Endothelial cell of umbilical vein (primary cell): ENCODE measurements around the gene UGT1A5. TPM values are rescaled to one million over a fixed set of nuclear protein-coding genes. Genes with fewer than 3 reads are reported as not detected.

Experiments
- BruUV-seq: library from RNA; stranded (reverse); fragments of 400-500 nt; replicated peaks from 2 replicates; lab custom pipeline; 2021; lab: Mats Ljungman, UMichigan
- CTCF ChIA-PET: fragments of 300-600, 350-600 bp; sonication (Branson Sonifier 250); formaldehyde crosslinking; loops from one replicate; lab custom pipeline; 2021; ENCODE audit warnings: antibody characterized with exemption, inconsistent platforms; lab: Charles Lee
- POLR2A ChIA-PET: fragments of 300-600, 350-600 bp; sonication (Branson Sonifier 250); formaldehyde crosslinking; loops from one replicate; lab custom pipeline; 2021; ENCODE audit warnings: antibody characterized with exemption, inconsistent platforms; lab: Charles Lee
- DNase-seq: peaks from one replicate; pipeline ENCODE4 v3.0.0-alpha.2; 2011; ENCODE audit warnings: low read depth, low spot score
- FAIRE-seq: peaks from 2 replicates; lab custom pipeline; 2011; peaks lifted over from hg19 to GRCh38; lab: Jason Lieb, UNC
- H2AFZ ChIP-seq: 2 replicates; pipeline ENCODE4 v1.6.0; 2012; ENCODE audit warnings: low read depth, low read length, control low read depth, inconsistent platforms
- H3K27ac ChIP-seq: 2 replicates; pipeline ENCODE4 v1.5.1; 2011; ENCODE audit warnings: low read depth, mild to moderate bottlenecking, control low read depth, low read length, moderate library complexity; ENCODE audit not compliant: insufficient read depth
- H3K27me3 ChIP-seq, 2 experiments: 2 replicates each; pipeline versions ENCODE4 v1.6.0 to v1.6.1; 2011; ENCODE audit warnings: low read length in 2 of 2, mixed read lengths in 1 of 2; ENCODE audit not compliant: control insufficient read depth in 2 of 2, insufficient read depth in 2 of 2
- H3K36me3 ChIP-seq, 2 experiments: 2 replicates in 1 of 2; 3 replicates in 1 of 2; pipeline ENCODE4 v1.5.1; 2011; ENCODE audit warnings: low read length in 2 of 2, mild to moderate bottlenecking in 1 of 2, moderate library complexity in 1 of 2; ENCODE audit not compliant: control insufficient read depth in 2 of 2, insufficient read depth in 2 of 2; ENCODE audit errors: extremely low read depth in 1 of 2
- H3K4me1 ChIP-seq: 3 replicates; pipeline ENCODE4 v1.5.1; 2011; ENCODE audit warnings: mild to moderate bottlenecking, low read length; ENCODE audit not compliant: control insufficient read depth, insufficient read depth; ENCODE audit errors: extremely low read depth
- H3K4me2 ChIP-seq: 2 replicates; pipeline ENCODE4 v1.6.1; 2011; ENCODE audit warnings: low read length, control low read depth, mixed read lengths; ENCODE audit not compliant: insufficient read depth
- H3K4me3 ChIP-seq, 3 experiments: fragments of 200-600 bp in 1 of 3; sonication (generic), shearing (Covaris generic) in 1 of 3; replicated peaks in 1 of 3; 2 replicates each; pipeline ENCODE4 v1.5.1; 2011 to 2016; ENCODE audit warnings: control low read depth in 3 of 3, low read length in 3 of 3, mild to moderate bottlenecking in 2 of 3, inconsistent platforms in 1 of 3, low read depth in 1 of 3, moderate library complexity in 1 of 3; ENCODE audit not compliant: insufficient read depth in 1 of 3
- H3K79me2 ChIP-seq: 2 replicates; pipeline ENCODE4 v1.6.0; 2012; ENCODE audit warnings: low read length, inconsistent platforms; ENCODE audit not compliant: control insufficient read depth, insufficient read depth
- H3K9ac ChIP-seq: replicated peaks from 2 replicates; pipeline ENCODE3; 2011; ENCODE audit warnings: low read length, control low read depth; ENCODE audit not compliant: insufficient read depth; ENCODE audit errors: extremely low read depth
- H3K9me1 ChIP-seq: replicated peaks from 3 replicates; pipeline ENCODE4 v1.6.0; 2011; ENCODE audit warnings: mild to moderate bottlenecking, low read length; ENCODE audit not compliant: control insufficient read depth, insufficient read depth; ENCODE audit errors: extremely low read depth
- H3K9me3 ChIP-seq: replicated peaks from 2 replicates; pipeline ENCODE4 v1.5.1; 2012; ENCODE audit warnings: low read length, inconsistent platforms; ENCODE audit not compliant: control insufficient read depth, insufficient read depth
- H4K20me1 ChIP-seq: replicated peaks from 2 replicates; pipeline ENCODE3; 2011; ENCODE audit warnings: mild to moderate bottlenecking, low read length; ENCODE audit not compliant: control insufficient read depth, insufficient read depth; ENCODE audit errors: extremely low read depth
- EZH2 ChIP-seq: IDR thresholded peaks from 2 replicates; pipeline ENCODE4 v1.6.1; 2012; ENCODE audit warnings: borderline replicate concordance, low read depth, mild to moderate bottlenecking, moderate library complexity, low read length, inconsistent platforms; ENCODE audit not compliant: severe bottlenecking
- FOS ChIP-seq: IDR thresholded peaks from 2 replicates; pipeline ENCODE4 v1.6.1; 2011; ENCODE audit warnings: mild to moderate bottlenecking, low read length, moderate library complexity, borderline replicate concordance; ENCODE audit not compliant: insufficient read depth
- GATA2 ChIP-seq: IDR thresholded peaks from 2 replicates; pipeline ENCODE4 v1.7.0; 2011; ENCODE audit warnings: low read depth, mild to moderate bottlenecking, moderate library complexity, mixed read lengths, low read length; ENCODE audit not compliant: insufficient read length, insufficient read depth
- JUN ChIP-seq: IDR thresholded peaks from 2 replicates; pipeline ENCODE4 v1.6.1; 2011; ENCODE audit warnings: borderline replicate concordance, low read depth; ENCODE audit not compliant: insufficient read length, insufficient read depth
- MYC ChIP-seq: IDR thresholded peaks from one replicate; pipeline ENCODE4 v1.6.1; 2011; ENCODE audit warnings: mild to moderate bottlenecking, low read depth, low read length
- POLR2A ChIP-seq: IDR thresholded peaks from 2 replicates; pipeline ENCODE4 v1.6.1; 2012; ENCODE audit warnings: low read depth, mild to moderate bottlenecking, control low read depth, low read length
- POLR2AphosphoS5 ChIP-seq: IDR thresholded peaks from 2 replicates; pipeline ENCODE4 v1.6.1; 2012; ENCODE audit warnings: low read depth, mild to moderate bottlenecking, control low read depth, low read length, moderate library complexity; ENCODE audit not compliant: insufficient read depth
- dilution Hi-C: fragments of 300-500 bp; cut with MboI; formaldehyde crosslinking; loops from one replicate; pipeline ENCODE4 v1.15.0; 2019; ENCODE audit warnings: low sequenced_read_pairs; ENCODE audit not compliant: extremely low pct_ligation_motif_present
- intact Hi-C: fragments of 100-400 bp; cut with micrococcal nuclease; formaldehyde crosslinking; loops from one replicate; pipeline ENCODE4 v1.10.0; 2022
- polyA plus RNA-seq, 4 experiments: library from polyadenylated mRNA; depleted of rRNA in 3 of 4; stranded (reverse) in 3 of 4; unstranded in 1 of 4; fragments of >200 nt; gene quantifications; 2 replicates each; pipeline versions ENCODE4 v1.2.1 to v1.2.3, GENCODE V29; 2011 to 2012; ENCODE audit warnings: missing spikeins in 1 of 4
- total RNA-seq: library from RNA; stranded (reverse); gene quantifications from 2 replicates; pipeline ENCODE4 v1.2.3, GENCODE V29; 2021
- TF ChIP-seq, protein P1 (sequence below), 2 donors: IDR thresholded peaks; 1 replicate in 1 of 2; 2 replicates in 1 of 2; pipeline ENCODE4 v1.5.1; 2011; ENCODE audit warnings: low read length in 2 of 2, mild to moderate bottlenecking in 2 of 2, moderate library complexity in 2 of 2, control low read depth in 1 of 2, inconsistent platforms in 1 of 2, low read depth in 1 of 2; ENCODE audit not compliant: insufficient read depth in 1 of 2; ENCODE audit errors: extremely low read depth in 1 of 2
- TF ChIP-seq, protein P2 (sequence below): IDR thresholded peaks from 2 replicates; pipeline ENCODE4 v1.6.1; 2011; ENCODE audit not compliant: insufficient read depth, insufficient read length

The UGT1A5 gene
- total and polyA plus RNA-seq, 2 donors (not counting 3 experiments of a cell fraction or from before 2014, with no cell fraction given) = not detected

DNA sequence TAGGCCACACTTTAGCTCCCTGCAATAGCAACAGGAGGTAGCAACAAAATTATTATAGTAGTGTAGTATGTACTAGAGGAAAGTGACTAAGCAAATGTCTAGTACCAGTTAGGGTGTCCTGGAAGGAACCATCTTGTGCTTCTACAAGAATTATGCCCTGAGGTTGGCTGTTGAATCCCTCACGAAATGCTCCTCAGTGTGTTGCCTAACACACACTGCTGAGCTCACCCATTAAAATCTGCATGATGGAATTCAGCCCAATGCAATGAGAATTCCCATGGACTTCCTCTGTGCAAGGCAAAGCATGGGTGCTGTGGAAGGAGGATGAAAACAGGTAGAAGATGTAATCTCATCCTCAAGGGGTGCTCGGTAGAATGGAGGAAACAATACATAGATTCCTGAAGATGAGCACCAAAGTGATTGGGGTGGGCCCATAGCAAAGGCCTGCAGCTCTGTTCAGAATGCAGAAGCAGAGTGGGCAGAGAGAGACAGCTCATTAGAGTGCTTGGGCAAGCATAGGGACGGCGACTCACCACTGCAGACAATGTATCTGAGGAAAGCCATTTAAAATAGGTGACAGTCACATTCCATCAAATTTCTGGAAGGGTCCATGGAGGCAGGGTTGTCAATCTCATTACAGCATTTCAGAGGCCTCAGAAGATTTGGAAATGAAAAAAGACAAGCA lies 32.2 kb upstream of the UGT1A5 start:
- H3K4me3 ChIP-seq = no peak overlapping the region
- H3K27ac ChIP-seq = no peak overlapping the region
- FAIRE-seq (no peak), DNase-seq (no peak)
- H4K20me1 ChIP-seq = no peaks in the 10 kb centered on the region
- no peak overlapping the region for H3K4me2 ChIP-seq
- H3K9ac ChIP-seq = no peak overlapping the region
- H3K9me1 ChIP-seq = no peaks in the 10 kb centered on the region
- no peaks in the 10 kb centered on the region for H3K36me3 ChIP-seq
- no peak for TF ChIP-seq JUN
- CTCF ChIA-PET = no interaction called here
- no peak overlapping the region for H2AFZ ChIP-seq
- POLR2A ChIA-PET = no interaction called here
- H3K79me2 ChIP-seq = no peaks in the 10 kb centered on the region
- no peaks in the 10 kb centered on the region for H3K27me3 ChIP-seq
- dilution Hi-C loops = no loop called here
- BruUV-seq = no TSS peak
- no peaks in the 10 kb centered on the region for H3K9me3 ChIP-seq
- H3K4me1 ChIP-seq = no peaks in the 10 kb centered on the region
- intact Hi-C loops = no loop called here

DNA sequence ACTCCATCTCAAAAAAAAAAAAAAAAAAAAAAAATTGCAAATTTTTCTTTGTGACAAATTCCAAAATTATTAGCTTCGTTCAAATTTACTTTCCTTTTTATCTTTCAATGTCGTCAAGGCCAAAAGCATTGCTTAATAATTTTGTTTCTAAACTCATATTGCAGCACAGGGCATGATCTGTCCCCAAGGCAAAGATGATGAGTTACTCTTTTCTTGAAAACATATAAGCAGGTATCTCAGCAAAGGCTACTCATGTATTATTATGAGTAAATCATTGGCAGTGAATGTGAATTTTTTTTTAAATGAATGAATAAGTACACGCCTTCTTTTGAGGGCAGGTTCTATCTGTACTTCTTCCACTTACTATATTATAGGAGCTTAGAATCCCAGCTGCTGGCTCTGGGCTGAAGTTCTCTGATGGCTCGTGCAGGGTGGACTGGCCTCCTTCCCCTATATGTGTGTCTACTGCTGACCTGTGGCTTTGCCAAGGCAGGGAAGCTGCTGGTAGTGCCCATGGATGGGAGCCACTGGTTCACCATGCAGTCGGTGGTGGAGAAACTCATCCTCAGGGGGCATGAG lies 31.1 kb upstream of the UGT1A5 start, which contains the start of gene UGT1A7:
TSS of gene UGT1A7 (plus strand) at position 381 of the 579 bp plus-strand sequence. CDS start at position 418, 37 bp downstream.
- no peak for TF ChIP-seq GATA2
- no peak for TF ChIP-seq POLR2A
- TF ChIP-seq, protein P1, sequence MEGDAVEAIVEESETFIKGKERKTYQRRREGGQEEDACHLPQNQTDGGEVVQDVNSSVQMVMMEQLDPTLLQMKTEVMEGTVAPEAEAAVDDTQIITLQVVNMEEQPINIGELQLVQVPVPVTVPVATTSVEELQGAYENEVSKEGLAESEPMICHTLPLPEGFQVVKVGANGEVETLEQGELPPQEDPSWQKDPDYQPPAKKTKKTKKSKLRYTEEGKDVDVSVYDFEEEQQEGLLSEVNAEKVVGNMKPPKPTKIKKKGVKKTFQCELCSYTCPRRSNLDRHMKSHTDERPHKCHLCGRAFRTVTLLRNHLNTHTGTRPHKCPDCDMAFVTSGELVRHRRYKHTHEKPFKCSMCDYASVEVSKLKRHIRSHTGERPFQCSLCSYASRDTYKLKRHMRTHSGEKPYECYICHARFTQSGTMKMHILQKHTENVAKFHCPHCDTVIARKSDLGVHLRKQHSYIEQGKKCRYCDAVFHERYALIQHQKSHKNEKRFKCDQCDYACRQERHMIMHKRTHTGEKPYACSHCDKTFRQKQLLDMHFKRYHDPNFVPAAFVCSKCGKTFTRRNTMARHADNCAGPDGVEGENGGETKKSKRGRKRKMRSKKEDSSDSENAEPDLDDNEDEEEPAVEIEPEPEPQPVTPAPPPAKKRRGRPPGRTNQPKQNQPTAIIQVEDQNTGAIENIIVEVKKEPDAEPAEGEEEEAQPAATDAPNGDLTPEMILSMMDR (IDR thresholded peaks at IDR 0.05; ENCODE audit: extremely low read depth in 1 of 2, insufficient read depth in 1 of 2, low read depth in 1 of 2, low read length in 2 of 2) = no peak
- TF ChIP-seq EZH2 = no peak
- TF ChIP-seq, protein P2, sequence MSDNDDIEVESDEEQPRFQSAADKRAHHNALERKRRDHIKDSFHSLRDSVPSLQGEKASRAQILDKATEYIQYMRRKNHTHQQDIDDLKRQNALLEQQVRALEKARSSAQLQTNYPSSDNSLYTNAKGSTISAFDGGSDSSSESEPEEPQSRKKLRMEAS = no peak
- no peak for TF ChIP-seq MYC
- no peak for TF ChIP-seq FOS
- no peak for TF ChIP-seq JUN
- TF ChIP-seq POLR2AphosphoS5 = no peak

More for the DNA sequence above, 31.1 kb upstream of the UGT1A5 start, which contains the start of gene UGT1A7:
- intact Hi-C loops = no loop called here
- Histone ChIP-seq H3K4me3 (no peak within 1 kb of the TSS), H3K36me3 (no peaks in the 10 kb centered on the region), H3K9ac (no peak within 1 kb of the TSS), H3K4me1 (no peaks in the 10 kb centered on the region), H3K9me1 (no peaks in the 10 kb centered on the region), H3K9me3 (no peaks in the 10 kb centered on the region), H3K79me2 (no peaks in the 10 kb centered on the region), H3K27ac (no peak within 1 kb of the TSS), H3K27me3 (no peaks in the 10 kb centered on the region), H2AFZ (no peak within 1 kb of the TSS), H3K4me2 (no peak within 1 kb of the TSS), H4K20me1 (no peaks in the 10 kb centered on the region)
- DNase-seq (no peak), FAIRE-seq (no peak)
- ChIA-PET CTCF (interaction anchor here (0.6 kb wide), 1 partner anchor 345 kb away, joined by 3 read pairs; no protein-coding TSS in a partner anchor), POLR2A (interaction anchor here (0.6 kb wide), 1 partner anchor 41 kb away, joined by 3 read pairs; no protein-coding TSS in a partner anchor)
- dilution Hi-C loops = no loop called here
- no TSS peak for BruUV-seq
